OCI-LY3 (cell line): Measurements from ENCODE around the gene CDC42BPA.

Experiments
- H2AFZ ChIP-seq: fragments of 200-600, 300-600 bp; shearing (Covaris generic); 2 replicates; pipeline ENCODE4 v1.6.0; 2014; ENCODE audit warnings: antibody characterized with exemption, low read depth, low read length
- H3K27ac ChIP-seq: fragments of 200-600, 300-600 bp; sonication (generic); 2 replicates; pipeline ENCODE4 v1.5.1; 2014; ENCODE audit warnings: mild to moderate bottlenecking, low read length, moderate library complexity, mixed read lengths
- H3K27me3 ChIP-seq: fragments of 200-600, 300-600 bp; sonication (generic); 2 replicates; pipeline ENCODE4 v1.6.1; 2014; ENCODE audit warnings: low read depth, low read length, mixed read lengths
- H3K36me3 ChIP-seq: fragments of 200-600, 300-600 bp; sonication (generic); replicated peaks from 2 replicates; pipeline ENCODE3; 2014; ENCODE audit warnings: low read depth, low read length, mixed read lengths
- H3K4me1 ChIP-seq: fragments of 300-600, 200-600 bp; sonication (generic); 2 replicates; pipeline ENCODE4 v1.6.1; 2014; ENCODE audit warnings: low read length, mixed read lengths
- H3K4me2 ChIP-seq: fragments of 200-600, 300-600 bp; sonication (generic); 2 replicates; pipeline ENCODE4 v1.6.1; 2014; ENCODE audit warnings: low read length, mixed read lengths
- H3K4me3 ChIP-seq: fragments of 300-600, 200-600 bp; sonication (generic); 2 replicates; pipeline ENCODE4 v1.5.1; 2014; ENCODE audit warnings: antibody characterized with exemption, mild to moderate bottlenecking, low read length, moderate library complexity
- H3K79me2 ChIP-seq: fragments of 300-600, 200-600 bp; shearing (Covaris generic); 2 replicates; pipeline ENCODE4 v1.6.1; 2014; ENCODE audit warnings: mild to moderate bottlenecking, low read length, mixed read lengths
- H3K9ac ChIP-seq: fragments of 300-600, 200-600 bp; shearing (Covaris generic); 2 replicates; pipeline ENCODE4 v1.6.0; 2014; ENCODE audit warnings: mild to moderate bottlenecking, low read length, moderate library complexity
- H3K9me3 ChIP-seq: fragments of 200-600, 300-600 bp; shearing (Covaris generic); 2 replicates; pipeline ENCODE4 v1.6.1; 2014; ENCODE audit warnings: low read length, mixed read lengths; ENCODE audit not compliant: insufficient read depth
- H4K20me1 ChIP-seq: fragments of 200-600, 300-600 bp; sonication (generic); 2 replicates; pipeline ENCODE4 v1.6.1; 2016; ENCODE audit warnings: low read length, mixed read lengths; ENCODE audit not compliant: insufficient read depth
- CTCF ChIP-seq: fragments of 200-600, 300-600 bp; sonication (generic); IDR thresholded peaks from 2 replicates; pipeline ENCODE4 v1.5.1; 2014; ENCODE audit warnings: antibody characterized with exemption, low read length, low read depth
- EZH2phosphoT487 ChIP-seq: fragments of 200-600 bp; shearing (Covaris generic); IDR thresholded peaks from 2 replicates; pipeline ENCODE4 v1.6.1; 2018; ENCODE audit warnings: antibody characterized with exemption, mixed run types, low read depth

Gene CDC42BPA

GRCh38 chr1:227131193-227131592 is 187.1 kb downstream of the CDC42BPA start:
- Histone ChIP-seq H3K27ac (no peak overlapping the region), H4K20me1 (no peaks in the 10 kb centered on the region), H2AFZ (no peak overlapping the region), H3K9ac (no peak overlapping the region), H3K79me2 (no peaks in the 10 kb centered on the region), H3K4me1 (no peaks in the 10 kb centered on the region), H3K4me3 (no peak overlapping the region), H3K4me2 (no peak overlapping the region), H3K9me3 (no peaks in the 10 kb centered on the region), H3K27me3 (peaks cover 2% of the 10 kb centered on the region; the same call in 1 of the 2 replicates), H3K36me3 (no peaks in the 10 kb centered on the region)
- TF ChIP-seq EZH2phosphoT487 (no peak), CTCF (peak; percentile 55)

GRCh38 chr1:227127891-227128290 is 190.4 kb downstream of the CDC42BPA start:
- Histone ChIP-seq H3K4me3 (no peak overlapping the region), H3K27me3 (no peaks in the 10 kb centered on the region), H3K9ac (no peak overlapping the region), H3K4me2 (no peak overlapping the region), H3K79me2 (no peaks in the 10 kb centered on the region), H2AFZ (no peak overlapping the region), H3K27ac (no peak overlapping the region), H4K20me1 (no peaks in the 10 kb centered on the region), H3K9me3 (no peaks in the 10 kb centered on the region), H3K4me1 (no peaks in the 10 kb centered on the region), H3K36me3 (no peaks in the 10 kb centered on the region)
- TF ChIP-seq EZH2phosphoT487 (no peak), CTCF (no peak)

- H3K79me2 ChIP-seq: no peaks in the 10 kb centered on the region
- no peak overlapping the region for H3K4me3 ChIP-seq
- H3K4me1 ChIP-seq: no peaks in the 10 kb centered on the region
Observed at GRCh38 chr1:227125929-227126545, 192.3 kb downstream of the CDC42BPA start.

GRCh38 chr1:227124473-227124872 is 193.8 kb downstream of the CDC42BPA start:
- Histone ChIP-seq H3K4me2 (no peak overlapping the region), H3K27ac (no peak overlapping the region), H3K27me3 (peaks cover 12% of the 10 kb centered on the region), H2AFZ (no peak overlapping the region), H3K9ac (no peak overlapping the region), H3K4me3 (no peak overlapping the region), H4K20me1 (no peaks in the 10 kb centered on the region), H3K36me3 (no peaks in the 10 kb centered on the region), H3K79me2 (no peaks in the 10 kb centered on the region), H3K9me3 (no peaks in the 10 kb centered on the region), H3K4me1 (no peaks in the 10 kb centered on the region)
- TF ChIP-seq CTCF: no peak
- TF ChIP-seq EZH2phosphoT487: no peak

More at GRCh38 chr1:227125929-227126545, 192.3 kb downstream of the CDC42BPA start:
- TF ChIP-seq CTCF: no peak
- no peak for TF ChIP-seq EZH2phosphoT487
- Histone ChIP-seq H3K27ac (no peak overlapping the region), H3K9ac (no peak overlapping the region), H3K9me3 (no peaks in the 10 kb centered on the region), H3K36me3 (no peaks in the 10 kb centered on the region), H3K4me2 (no peak overlapping the region), H2AFZ (no peak overlapping the region), H4K20me1 (no peaks in the 10 kb centered on the region), H3K27me3 (peaks cover 3% of the 10 kb centered on the region)
